ENCODE results near the gene HLA-A.

HLA-A gene

DNA sequence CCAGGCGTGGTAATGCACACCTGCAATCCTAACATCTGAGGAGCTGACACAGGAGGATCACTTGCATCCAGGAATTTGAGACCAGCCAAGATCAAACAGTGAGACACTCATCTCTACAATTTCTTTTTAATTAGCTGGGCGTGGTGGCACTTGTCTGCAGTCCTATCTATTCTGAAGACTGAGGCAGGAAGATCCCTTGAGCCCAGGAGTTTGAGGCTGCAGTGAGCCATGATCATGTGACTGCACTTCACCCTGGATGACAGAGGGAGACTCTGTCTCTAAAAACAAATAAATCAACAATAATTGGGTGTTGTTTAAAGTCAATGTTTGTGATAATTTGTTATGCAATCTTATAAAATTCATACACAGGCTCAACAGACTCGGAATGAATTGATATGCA lies 18.0 kb upstream of the HLA-A start:
- Histone ChIP-seq H3K27ac (replicated peaks) (no peak overlapping the region), H3K27me3 (ENCODE audit: insufficient read depth, poor library complexity, severe bottlenecking) (no peaks in the 10 kb centered on the region), H3K4me3 (replicated peaks; ENCODE audit: insufficient read depth, low read length) (no peak overlapping the region)
- TF ChIP-seq POLR2AphosphoS5 (IDR thresholded peaks at IDR 0.05; ENCODE audit: low read depth) (no peak), GABPA (IDR thresholded peaks at IDR 0.05; ENCODE audit: low read depth) (no peak), CTCF (IDR thresholded peaks at IDR 0.05; ENCODE audit: insufficient read depth, low read length) (no peak), SPI1 (IDR thresholded peaks at IDR 0.05; ENCODE audit: borderline replicate concordance, low read depth) (no peak)
- TF ChIP-seq, protein P1, sequence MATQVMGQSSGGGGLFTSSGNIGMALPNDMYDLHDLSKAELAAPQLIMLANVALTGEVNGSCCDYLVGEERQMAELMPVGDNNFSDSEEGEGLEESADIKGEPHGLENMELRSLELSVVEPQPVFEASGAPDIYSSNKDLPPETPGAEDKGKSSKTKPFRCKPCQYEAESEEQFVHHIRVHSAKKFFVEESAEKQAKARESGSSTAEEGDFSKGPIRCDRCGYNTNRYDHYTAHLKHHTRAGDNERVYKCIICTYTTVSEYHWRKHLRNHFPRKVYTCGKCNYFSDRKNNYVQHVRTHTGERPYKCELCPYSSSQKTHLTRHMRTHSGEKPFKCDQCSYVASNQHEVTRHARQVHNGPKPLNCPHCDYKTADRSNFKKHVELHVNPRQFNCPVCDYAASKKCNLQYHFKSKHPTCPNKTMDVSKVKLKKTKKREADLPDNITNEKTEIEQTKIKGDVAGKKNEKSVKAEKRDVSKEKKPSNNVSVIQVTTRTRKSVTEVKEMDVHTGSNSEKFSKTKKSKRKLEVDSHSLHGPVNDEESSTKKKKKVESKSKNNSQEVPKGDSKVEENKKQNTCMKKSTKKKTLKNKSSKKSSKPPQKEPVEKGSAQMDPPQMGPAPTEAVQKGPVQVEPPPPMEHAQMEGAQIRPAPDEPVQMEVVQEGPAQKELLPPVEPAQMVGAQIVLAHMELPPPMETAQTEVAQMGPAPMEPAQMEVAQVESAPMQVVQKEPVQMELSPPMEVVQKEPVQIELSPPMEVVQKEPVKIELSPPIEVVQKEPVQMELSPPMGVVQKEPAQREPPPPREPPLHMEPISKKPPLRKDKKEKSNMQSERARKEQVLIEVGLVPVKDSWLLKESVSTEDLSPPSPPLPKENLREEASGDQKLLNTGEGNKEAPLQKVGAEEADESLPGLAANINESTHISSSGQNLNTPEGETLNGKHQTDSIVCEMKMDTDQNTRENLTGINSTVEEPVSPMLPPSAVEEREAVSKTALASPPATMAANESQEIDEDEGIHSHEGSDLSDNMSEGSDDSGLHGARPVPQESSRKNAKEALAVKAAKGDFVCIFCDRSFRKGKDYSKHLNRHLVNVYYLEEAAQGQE (IDR thresholded peaks at IDR 0.05; ENCODE audit: insufficient replicate concordance, low read depth), result no peak
- DNase-seq (ENCODE audit: low read depth in 1 of 2, low spot score in 1 of 2), result no peak

DNA sequence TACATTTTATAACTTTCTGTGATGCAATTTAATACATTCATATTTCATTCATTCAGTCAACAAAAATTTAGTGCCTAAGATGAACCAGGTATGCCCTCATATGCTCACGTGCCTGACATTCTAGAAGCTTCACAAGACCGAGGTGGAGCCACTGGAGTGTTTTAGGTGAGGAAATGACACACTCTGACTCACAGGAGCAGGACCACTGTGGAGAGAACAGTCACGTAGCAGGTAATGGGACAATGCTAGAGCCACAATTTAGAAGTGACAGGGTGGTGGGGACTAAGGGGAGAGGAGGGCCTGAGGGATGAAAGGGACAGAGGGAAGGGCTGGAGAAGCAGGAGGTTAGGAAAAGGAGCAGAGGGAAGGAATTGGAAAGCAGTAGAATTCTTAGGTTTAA lies 17.6 kb upstream of the HLA-A start:
- Histone ChIP-seq H3K4me3 (replicated peaks; ENCODE audit: insufficient read depth, low read length) (no peak overlapping the region), H3K27ac (replicated peaks) (no peak overlapping the region), H3K27me3 (ENCODE audit: insufficient read depth, poor library complexity, severe bottlenecking) (no peaks in the 10 kb centered on the region)
- no peak for TF ChIP-seq SPI1 (IDR thresholded peaks at IDR 0.05; ENCODE audit: borderline replicate concordance, low read depth)
- no peak for TF ChIP-seq CTCF (IDR thresholded peaks at IDR 0.05; ENCODE audit: insufficient read depth, low read length)
- DNase-seq (ENCODE audit: low read depth in 1 of 2, low spot score in 1 of 2), result no peak

DNA sequence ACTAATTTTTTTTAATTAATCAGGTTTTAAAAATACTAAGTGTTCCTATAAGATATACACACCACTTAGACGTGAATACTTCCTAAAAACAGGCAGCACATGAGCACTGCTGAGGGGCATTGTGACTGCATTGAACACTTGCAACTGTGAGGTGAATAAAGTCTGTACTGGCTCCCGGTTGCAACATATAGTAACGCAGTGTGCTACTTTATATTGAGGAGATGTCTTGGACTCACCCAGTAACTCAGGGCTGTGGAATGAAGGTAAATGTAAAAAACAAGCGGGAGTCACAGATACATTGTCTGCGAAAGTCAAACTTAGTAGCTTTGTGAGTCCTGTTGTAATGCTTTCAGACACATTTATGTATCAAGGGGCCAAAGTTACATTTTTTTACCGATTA lies 17.0 kb upstream of the HLA-A start:
- no peak overlapping the region for H3K4me3 ChIP-seq (replicated peaks; ENCODE audit: insufficient read depth, low read length)
- DNase-seq (ENCODE audit: low read depth in 1 of 2, low spot score in 1 of 2), result no peak
- TF ChIP-seq POLR2AphosphoS5 (IDR thresholded peaks at IDR 0.05; ENCODE audit: low read depth) (no peak), SPI1 (IDR thresholded peaks at IDR 0.05; ENCODE audit: borderline replicate concordance, low read depth) (no peak), GABPA (IDR thresholded peaks at IDR 0.05; ENCODE audit: low read depth) (no peak), CTCF (IDR thresholded peaks at IDR 0.05; ENCODE audit: insufficient read depth, low read length) (no peak)
- TF ChIP-seq, protein P1 (IDR thresholded peaks at IDR 0.05; ENCODE audit: insufficient replicate concordance, low read depth), result no peak
- no peak overlapping the region for H3K27ac ChIP-seq (replicated peaks)
- H3K27me3 ChIP-seq (ENCODE audit: insufficient read depth, poor library complexity, severe bottlenecking), result no peaks in the 10 kb centered on the region

GRCh38 chr6:29925727-29926412 lies 16.5 kb upstream of the HLA-A start:
- TF ChIP-seq GABPA (IDR thresholded peaks at IDR 0.05; ENCODE audit: low read depth) (no peak), SPI1 (IDR thresholded peaks at IDR 0.05; ENCODE audit: borderline replicate concordance, low read depth) (no peak)
- TF ChIP-seq, protein P1 (IDR thresholded peaks at IDR 0.05; ENCODE audit: insufficient replicate concordance, low read depth), result no peak
- Histone ChIP-seq H3K27ac (replicated peaks) (no peak overlapping the region), H3K4me3 (replicated peaks; ENCODE audit: insufficient read depth, low read length) (no peak overlapping the region), H3K27me3 (ENCODE audit: insufficient read depth, poor library complexity, severe bottlenecking) (no peaks in the 10 kb centered on the region)
- no peak for DNase-seq (ENCODE audit: low read depth in 1 of 2, low spot score in 1 of 2)
